ENCODE measurements around the gene ANKK1.

The ANKK1 gene

GRCh38 chr11:113417428-113417827, 29.8 kb downstream of the ANKK1 start:
- no peak for TF ChIP-seq CTCF (conservative IDR thresholded peaks at IDR 0.05; ENCODE audit: low read depth)
- POLR2A ChIA-PET (ENCODE audit: low non-redundant PET) = no interaction called here
- DNase-seq (ENCODE audit: low spot score) = no peak
- CTCF ChIA-PET = interaction anchor here (0.7 kb wide), 1 partner anchor 12 kb away, joined by 5 read pairs; no protein-coding TSS in a partner anchor
- H3K27ac ChIP-seq = no peak overlapping the region

- CTCF ChIA-PET = no interaction called here
- no peak for DNase-seq (ENCODE audit: low spot score)
- POLR2A ChIA-PET (ENCODE audit: low non-redundant PET) = no interaction called here
- H3K27ac ChIP-seq = no peak overlapping the region
- TF ChIP-seq CTCF (conservative IDR thresholded peaks at IDR 0.05; ENCODE audit: low read depth) = no peak
Measured at GRCh38 chr11:113419454-113420003, 31.9 kb downstream of the ANKK1 start.

- POLR2A ChIA-PET (ENCODE audit: low non-redundant PET) = no interaction called here
- H3K27ac ChIP-seq = no peak overlapping the region
- CTCF ChIA-PET = no interaction called here
- TF ChIP-seq CTCF (conservative IDR thresholded peaks at IDR 0.05; ENCODE audit: low read depth) = no peak
- DNase-seq (ENCODE audit: low spot score) = no peak
Measured at GRCh38 chr11:113420808-113421207, 33.2 kb downstream of the ANKK1 start.

- ChIA-PET POLR2A (ENCODE audit: low non-redundant PET) (no interaction called here), CTCF (no interaction called here)
- no peak for DNase-seq (ENCODE audit: low spot score)
- no peak overlapping the region for H3K27ac ChIP-seq
- TF ChIP-seq CTCF (conservative IDR thresholded peaks at IDR 0.05; ENCODE audit: low read depth) = no peak
Measured at GRCh38 chr11:113426686-113427085, 39.1 kb downstream of the ANKK1 start.

GRCh38 chr11:113431746-113432145, 44.2 kb downstream of the ANKK1 start:
- H3K27ac ChIP-seq = no peak overlapping the region
- no peak for DNase-seq (ENCODE audit: low spot score)
- ChIA-PET CTCF (interaction anchor here (0.6 to 1.0 kb wide), 4 partner anchors 9 to 815 kb away, joined by 3 to 5 read pairs (median 3); no protein-coding TSS in a partner anchor), POLR2A (ENCODE audit: low non-redundant PET) (no interaction called here)
- TF ChIP-seq CTCF (conservative IDR thresholded peaks at IDR 0.05; ENCODE audit: low read depth) = no peak

GRCh38 chr11:113435190-113435968, 47.8 kb downstream of the ANKK1 start:
- POLR2A ChIA-PET (ENCODE audit: low non-redundant PET) = no interaction called here
- CTCF ChIA-PET = no interaction called here
- no peak for TF ChIP-seq CTCF (conservative IDR thresholded peaks at IDR 0.05; ENCODE audit: low read depth)
- no peak for DNase-seq (ENCODE audit: low spot score)
- no peak overlapping the region for H3K27ac ChIP-seq
